Endodermal cell (in vitro differentiated cells): Measurements from ENCODE around the gene REG4. TPM values are rescaled to one million over a fixed set of nuclear protein-coding genes. Genes with fewer than 3 reads are reported as not detected.

Experiments
- DNase-seq: peaks from one replicate; pipeline ENCODE4 v3.0.0-alpha.2; 2017
- H3K27ac ChIP-seq: 2 replicates; pipeline ENCODE4 v1.5.1; 2013; ENCODE audit warnings: mild to moderate bottlenecking, low read depth, low read length, moderate library complexity
- H3K27me3 ChIP-seq: 2 replicates; pipeline ENCODE4 v1.6.1; 2013; ENCODE audit warnings: mild to moderate bottlenecking, low read length, moderate library complexity; ENCODE audit not compliant: insufficient read depth, control insufficient read depth, poor library complexity, severe bottlenecking
- H3K36me3 ChIP-seq: 2 replicates; pipeline ENCODE4 v1.7.0; 2013; ENCODE audit warnings: mild to moderate bottlenecking, low read length, moderate library complexity; ENCODE audit not compliant: control insufficient read depth, insufficient read depth
- H3K4me1 ChIP-seq: one replicate; pipeline ENCODE4 v1.7.0; 2013; ENCODE audit warnings: low read length; ENCODE audit not compliant: control insufficient read depth, insufficient read depth
- H3K4me3 ChIP-seq: 2 replicates; pipeline ENCODE4 v1.5.1; 2013; ENCODE audit warnings: mild to moderate bottlenecking, low read length, moderate library complexity
- H3K9ac ChIP-seq: 2 replicates; pipeline ENCODE4 v1.6.1; 2013; ENCODE audit warnings: mild to moderate bottlenecking, low read length, moderate library complexity; ENCODE audit not compliant: poor library complexity, severe bottlenecking; ENCODE audit errors: extremely low read depth
- H3K9me3 ChIP-seq: 2 replicates; pipeline ENCODE4 v1.6.1; 2013; ENCODE audit warnings: mild to moderate bottlenecking, low read length, moderate library complexity; ENCODE audit not compliant: control insufficient read depth
- H3K27ac Mint-ChIP-seq: 2 replicates; pipeline ENCODE4 v1.8.0; 2020; ENCODE audit warnings: mixed read lengths
- H3K27me3 Mint-ChIP-seq: 2 replicates; pipeline ENCODE4 v1.8.0; 2021; ENCODE audit warnings: mild to moderate bottlenecking, mixed read lengths; ENCODE audit not compliant: insufficient read depth
- H3K36me3 Mint-ChIP-seq: 2 replicates; pipeline ENCODE4 v1.8.0; 2020; ENCODE audit warnings: low read depth, mixed read lengths
- H3K4me1 Mint-ChIP-seq: 2 replicates; pipeline ENCODE4 v1.8.0; 2020; ENCODE audit warnings: mixed read lengths
- H3K4me3 Mint-ChIP-seq: 2 replicates; pipeline ENCODE4 v1.8.0; 2020; ENCODE audit warnings: mild to moderate bottlenecking, moderate library complexity, mixed read lengths
- H3K9me3 Mint-ChIP-seq: 2 replicates; pipeline ENCODE4 v1.8.0; 2020; ENCODE audit warnings: mild to moderate bottlenecking, mixed read lengths
- CTCF ChIP-seq: fragments of 200-600 bp; sonication (generic); conservative IDR thresholded peaks from 2 replicates; pipeline ENCODE4 v1.5.0; 2021; ENCODE audit warnings: antibody characterized with exemption, mild to moderate bottlenecking
- WGBS, 2 experiments: methylation state at CpG; one replicate each; pipeline versions ENCODE4 v1.1.5 to v1.1.7; 2013; ENCODE audit warnings: missing lambda C conversion rate in 2 of 2, mixed read lengths in 1 of 2; ENCODE audit not compliant: insufficient coverage in 1 of 2, insufficient read length in 1 of 2; 5-methylcytosine and 5-hydroxymethylcytosine counted together
- total RNA-seq, 2 donors: library from RNA; stranded (reverse); fragmentation: NEBNext Ultra II Directional in 1 of 2; extraction: Animal tissue kit (Norgen Biotek cat#: 25700) in 1 of 2; gene quantifications; 2 replicates in 1 of 2; 3 replicates in 1 of 2; pipeline ENCODE4 v1.2.1, GENCODE V29; 2021

REG4 gene
- total RNA-seq, 2 donors from 2014 or later: not detected

- Histone ChIP-seq H3K9ac (no peak overlapping the region), H3K27ac (no peak overlapping the region), H3K9me3 (no peaks in the 10 kb centered on the region), H3K27me3 (no peaks in the 10 kb centered on the region), H3K4me1 (no peaks in the 10 kb centered on the region), H3K36me3 (no peaks in the 10 kb centered on the region), H3K4me3 (no peak overlapping the region)
- WGBS, 2 experiments: 90 to 94% methylated on average over 5 to 6 of the region's 6 CpGs
- peaks cover 3% of the 10 kb centered on the region for H3K9me3 Mint-ChIP-seq
- no peak for DNase-seq
- H3K4me3 Mint-ChIP-seq: no peak overlapping the region
- no peak for TF ChIP-seq CTCF
- H3K36me3 Mint-ChIP-seq: no peaks in the 10 kb centered on the region
- H3K27me3 Mint-ChIP-seq: peaks cover 8% of the 10 kb centered on the region
- H3K4me1 Mint-ChIP-seq: peaks cover 13% of the 10 kb centered on the region
- no peak overlapping the region for H3K27ac Mint-ChIP-seq
Measured at GRCh38 chr1:119764220-119764619, 47.0 kb downstream of the REG4 start.

- Histone ChIP-seq H3K4me1 (no peaks in the 10 kb centered on the region), H3K9ac (no peak overlapping the region), H3K27me3 (no peaks in the 10 kb centered on the region), H3K9me3 (no peaks in the 10 kb centered on the region), H3K27ac (no peak overlapping the region), H3K36me3 (no peaks in the 10 kb centered on the region), H3K4me3 (no peak overlapping the region)
- no peak for TF ChIP-seq CTCF
- Mint-ChIP-seq H3K27me3 (peaks cover 8% of the 10 kb centered on the region), H3K9me3 (peaks cover 3% of the 10 kb centered on the region), H3K36me3 (no peaks in the 10 kb centered on the region), H3K27ac (no peak overlapping the region), H3K4me3 (no peak overlapping the region), H3K4me1 (peaks cover 7% of the 10 kb centered on the region)
- 89 to 95% methylated on average over 1 of the region's 1 CpG for WGBS, 2 experiments
- DNase-seq: no peak
Measured at GRCh38 chr1:119762953-119763352, 48.3 kb downstream of the REG4 start.

GRCh38 chr1:119762409-119762808 lies 48.9 kb downstream of the REG4 start:
- H3K27ac Mint-ChIP-seq: no peak overlapping the region
- no peak overlapping the region for H3K9ac ChIP-seq
- no peaks in the 10 kb centered on the region for H3K4me1 ChIP-seq
- WGBS, 2 experiments: 78 to 95% methylated on average over 1 of the region's 1 CpG
- no peak overlapping the region for H3K4me3 Mint-ChIP-seq
- H3K4me3 ChIP-seq: no peak overlapping the region
- H3K27me3 ChIP-seq: no peaks in the 10 kb centered on the region
- no peaks in the 10 kb centered on the region for H3K36me3 ChIP-seq
- peaks cover 6% of the 10 kb centered on the region for H3K27me3 Mint-ChIP-seq
- no peaks in the 10 kb centered on the region for H3K36me3 Mint-ChIP-seq
- peaks cover 6% of the 10 kb centered on the region for H3K4me1 Mint-ChIP-seq
- no peaks in the 10 kb centered on the region for H3K9me3 ChIP-seq
- H3K27ac ChIP-seq: no peak overlapping the region
- no peak for TF ChIP-seq CTCF
- no peak for DNase-seq
- peaks cover 3% of the 10 kb centered on the region for H3K9me3 Mint-ChIP-seq
